Skeletal muscle satellite cell (primary cell): ENCODE results near the gene RRP1B. TPM values are rescaled to one million over a fixed set of nuclear protein-coding genes. Genes with fewer than 3 reads are reported as not detected.

ENCODE experiments used
- H3K27me3 ChIP-seq: 2 replicates; pipeline ENCODE4 v1.7.0; 2013; ENCODE audit warnings: low read length; ENCODE audit not compliant: control insufficient read depth, insufficient read depth
- H3K36me3 ChIP-seq: 2 replicates; pipeline ENCODE4 v1.7.0; 2013; ENCODE audit warnings: mild to moderate bottlenecking, control low read depth, low read length; ENCODE audit not compliant: insufficient read depth
- H3K4me1 ChIP-seq: 2 replicates; pipeline ENCODE4 v1.7.0; 2013; ENCODE audit warnings: low read length; ENCODE audit not compliant: control insufficient read depth, insufficient read depth
- H3K4me2 ChIP-seq: 2 replicates; pipeline ENCODE4 v1.7.0; 2013; ENCODE audit warnings: mild to moderate bottlenecking, low read length
- H3K4me3 ChIP-seq: 2 replicates; pipeline ENCODE4 v1.7.0; 2013; ENCODE audit warnings: low read length
- H3K9ac ChIP-seq: 2 replicates; pipeline ENCODE4 v1.7.0; 2013; ENCODE audit warnings: mild to moderate bottlenecking, low read depth, low read length, moderate library complexity
- H3K9me3 ChIP-seq: replicated peaks from 2 replicates; pipeline ENCODE4 v1.7.0; 2013; ENCODE audit warnings: mild to moderate bottlenecking, control low read depth, low read length
- small RNA-seq: library from RNA; depleted of rRNA; stranded (forward); fragments of <200 nt; gene quantifications from one replicate; pipeline ENCODE3, GENCODE V24; 2012

RRP1B gene

GRCh38 chr21:43743947-43744346 is 84.6 kb downstream of the RRP1B start:
- H3K9ac ChIP-seq, result no peak overlapping the region
- no peaks in the 10 kb centered on the region for H3K4me1 ChIP-seq
- no peak overlapping the region for H3K4me2 ChIP-seq
- no peaks in the 10 kb centered on the region for H3K9me3 ChIP-seq
- no peak overlapping the region for H3K4me3 ChIP-seq
- H3K27me3 ChIP-seq, result no peaks in the 10 kb centered on the region
- peaks cover 34% of the 10 kb centered on the region for H3K36me3 ChIP-seq

DNA sequence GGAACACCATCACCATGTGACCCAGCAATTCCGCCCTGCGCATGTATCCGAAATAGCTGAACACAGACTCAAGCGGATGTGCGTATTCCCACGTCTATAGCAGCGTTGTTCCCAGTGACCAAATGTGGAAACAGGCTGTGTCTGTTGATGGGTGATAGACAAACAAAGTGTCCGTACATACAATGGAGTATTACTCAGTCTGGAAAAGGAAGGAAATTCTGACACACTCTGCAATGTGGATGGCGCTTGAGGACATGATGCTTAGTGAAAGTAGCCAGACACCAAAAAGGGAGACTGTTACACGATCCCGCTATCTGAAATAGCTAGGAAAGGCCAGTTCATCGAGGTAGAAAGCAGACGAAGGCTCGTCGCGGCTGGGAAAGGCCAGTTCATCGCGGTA is 85.4 kb downstream of the RRP1B start:
- Histone ChIP-seq H3K4me1 (no peaks in the 10 kb centered on the region), H3K9me3 (no peaks in the 10 kb centered on the region), H3K27me3 (no peaks in the 10 kb centered on the region), H3K36me3 (peaks cover 40% of the 10 kb centered on the region), H3K4me3 (no peak overlapping the region), H3K4me2 (no peak overlapping the region), H3K9ac (no peak overlapping the region)

Small RNAs within 50 kb of the gene (small RNA-seq; reads per million reads assigned to genes)
- not detected for gene MIR6070
